ENCODE measurements around the gene PLA2G4B. TPM values are rescaled to one million over a fixed set of nuclear protein-coding genes. Genes with fewer than 3 reads are reported as not detected.

The PLA2G4B gene
- total RNA-seq, 4 donors from 2014 or later: 1.8 to 8.7 (median 4.5) TPM

DNA sequence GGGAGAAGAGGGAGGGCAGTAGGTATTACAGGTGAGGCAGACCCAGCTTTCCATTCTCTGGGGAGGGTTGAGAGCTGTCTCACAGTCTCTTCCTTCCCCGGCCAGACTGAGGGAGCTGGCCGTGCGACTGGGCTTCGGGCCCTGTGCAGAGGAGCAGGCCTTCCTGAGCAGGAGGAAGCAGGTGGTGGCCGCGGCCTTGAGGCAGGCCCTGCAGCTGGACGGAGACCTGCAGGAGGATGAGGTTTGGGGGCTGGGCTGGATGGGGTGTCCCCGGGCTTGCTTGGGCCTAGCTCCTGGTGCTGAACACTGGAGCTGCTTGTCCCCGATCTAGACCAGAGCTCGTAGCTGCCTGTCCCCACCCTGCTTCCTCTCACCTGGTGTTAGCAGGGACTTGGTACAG lies 4.9 kb downstream of the PLA2G4B start:
- H3K4me3 ChIP-seq: no peak overlapping the region
- WGBS, 2 donors: 82 to 87% methylated on average over 6 to 10 of the region's 10 CpGs
- DNase-seq (ENCODE audit: low spot score in 2 of 2): no peak
- no peak overlapping the region for H3K27ac ChIP-seq
- H3K9me3 ChIP-seq: no peaks in the 10 kb centered on the region
- TF ChIP-seq POLR2A (IDR thresholded peaks at IDR 0.05) (no peak), EP300 (IDR thresholded peaks at IDR 0.05) (no peak)
- TF ChIP-seq, protein P1, sequence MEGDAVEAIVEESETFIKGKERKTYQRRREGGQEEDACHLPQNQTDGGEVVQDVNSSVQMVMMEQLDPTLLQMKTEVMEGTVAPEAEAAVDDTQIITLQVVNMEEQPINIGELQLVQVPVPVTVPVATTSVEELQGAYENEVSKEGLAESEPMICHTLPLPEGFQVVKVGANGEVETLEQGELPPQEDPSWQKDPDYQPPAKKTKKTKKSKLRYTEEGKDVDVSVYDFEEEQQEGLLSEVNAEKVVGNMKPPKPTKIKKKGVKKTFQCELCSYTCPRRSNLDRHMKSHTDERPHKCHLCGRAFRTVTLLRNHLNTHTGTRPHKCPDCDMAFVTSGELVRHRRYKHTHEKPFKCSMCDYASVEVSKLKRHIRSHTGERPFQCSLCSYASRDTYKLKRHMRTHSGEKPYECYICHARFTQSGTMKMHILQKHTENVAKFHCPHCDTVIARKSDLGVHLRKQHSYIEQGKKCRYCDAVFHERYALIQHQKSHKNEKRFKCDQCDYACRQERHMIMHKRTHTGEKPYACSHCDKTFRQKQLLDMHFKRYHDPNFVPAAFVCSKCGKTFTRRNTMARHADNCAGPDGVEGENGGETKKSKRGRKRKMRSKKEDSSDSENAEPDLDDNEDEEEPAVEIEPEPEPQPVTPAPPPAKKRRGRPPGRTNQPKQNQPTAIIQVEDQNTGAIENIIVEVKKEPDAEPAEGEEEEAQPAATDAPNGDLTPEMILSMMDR (IDR thresholded peaks at IDR 0.05): no peak
- peaks cover 0 to 95% (median 10%) of the 10 kb centered on the region in 3 donors for H3K36me3 ChIP-seq
- H3K27me3 ChIP-seq: no peaks in the 10 kb centered on the region
- H3K4me1 ChIP-seq: no peaks in the 10 kb centered on the region

DNA sequence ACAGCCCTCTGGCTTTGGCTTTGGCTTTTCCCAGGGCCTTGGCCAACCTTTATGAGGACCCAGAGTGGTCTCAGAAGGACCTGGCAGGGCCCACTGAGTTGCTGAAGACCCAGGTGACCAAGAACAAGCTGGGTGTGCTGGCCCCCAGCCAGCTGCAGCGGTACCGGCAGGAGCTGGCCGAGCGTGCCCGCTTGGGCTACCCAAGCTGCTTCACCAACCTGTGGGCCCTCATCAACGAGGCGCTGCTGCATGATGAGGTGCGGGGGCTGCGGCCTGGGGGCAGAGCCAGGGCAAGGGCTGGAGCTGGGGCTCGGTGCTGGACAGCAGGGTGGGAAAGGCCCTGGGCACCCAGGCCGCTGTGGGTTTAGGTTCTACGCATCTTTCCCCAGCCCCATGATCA lies 6.2 kb downstream of the PLA2G4B start:
- H3K4me1 ChIP-seq: peaks cover 0 to 5% (median 0%) of the 10 kb centered on the region in 4 donors
- H3K4me3 ChIP-seq: no peak overlapping the region
- peaks cover 0 to 94% (median 10%) of the 10 kb centered on the region in 3 donors for H3K36me3 ChIP-seq
- WGBS, 2 donors: 85 to 89% methylated on average over 5 to 8 of the region's 12 CpGs
- TF ChIP-seq, protein P1 (IDR thresholded peaks at IDR 0.05): no peak
- TF ChIP-seq POLR2A (IDR thresholded peaks at IDR 0.05) (no peak), EP300 (IDR thresholded peaks at IDR 0.05) (no peak)
- no peak overlapping the region for H3K27ac ChIP-seq
- no peaks in the 10 kb centered on the region for H3K9me3 ChIP-seq
- no peaks in the 10 kb centered on the region for H3K27me3 ChIP-seq
- DNase-seq (ENCODE audit: low spot score in 2 of 2): no peak

DNA sequence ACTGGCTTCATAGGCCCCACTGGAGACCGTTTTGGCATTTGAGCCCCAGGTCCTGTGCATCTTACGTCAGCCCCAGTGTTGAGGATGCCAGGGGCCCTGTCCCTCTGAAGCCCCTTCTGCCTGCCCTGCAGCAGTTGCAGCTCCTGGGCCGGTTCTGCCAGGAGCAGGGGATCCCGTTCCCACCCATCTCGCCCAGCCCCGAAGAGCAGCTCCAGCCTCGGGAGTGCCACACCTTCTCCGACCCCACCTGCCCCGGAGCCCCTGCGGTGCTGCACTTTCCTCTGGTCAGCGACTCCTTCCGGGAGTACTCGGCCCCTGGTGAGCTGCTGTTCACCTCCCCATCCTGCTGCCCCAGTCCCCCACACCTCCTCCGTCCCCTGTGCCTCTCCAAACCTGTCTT lies 8.6 kb downstream of the PLA2G4B start:
- Histone ChIP-seq H3K36me3 (peaks cover 0 to 70% (median 4%) of the 10 kb centered on the region in 3 donors), H3K27ac (no peak overlapping the region), H3K27me3 (no peaks in the 10 kb centered on the region), H3K4me1 (peaks cover 0 to 5% (median 0%) of the 10 kb centered on the region in 4 donors), H3K9me3 (no peaks in the 10 kb centered on the region), H3K4me3 (no peak overlapping the region)
- DNase-seq (ENCODE audit: low spot score in 2 of 2): no peak
- 87 to 89% methylated on average over 13 to 14 of the region's 14 CpGs for WGBS, 2 donors
- TF ChIP-seq POLR2A (IDR thresholded peaks at IDR 0.05) (no peak), EP300 (IDR thresholded peaks at IDR 0.05) (no peak)
- TF ChIP-seq, protein P1 (IDR thresholded peaks at IDR 0.05): no peak

DNA sequence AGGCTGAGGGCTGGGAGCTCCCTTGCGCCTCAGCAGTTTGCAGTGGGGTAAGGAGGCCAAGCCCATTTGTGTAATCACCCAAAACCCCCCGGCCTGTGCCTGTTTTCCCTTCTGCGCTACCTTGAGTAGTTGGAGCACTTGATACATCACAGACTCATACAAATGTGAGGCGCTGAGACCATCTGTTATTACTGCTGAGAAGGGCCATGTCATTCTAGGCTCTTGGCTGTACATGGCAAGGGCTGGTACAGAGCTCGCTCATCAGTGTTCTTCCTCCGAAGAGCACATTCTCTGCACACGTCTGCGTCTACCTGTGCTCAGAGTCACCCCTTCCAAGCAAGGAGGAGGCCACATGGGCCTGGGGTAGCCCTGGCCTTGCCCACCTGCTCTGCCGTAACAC lies 9.3 kb downstream of the PLA2G4B start:
- no peaks in the 10 kb centered on the region for H3K9me3 ChIP-seq
- no peak overlapping the region for H3K4me3 ChIP-seq
- TF ChIP-seq EP300 (IDR thresholded peaks at IDR 0.05): no peak
- TF ChIP-seq, protein P1 (IDR thresholded peaks at IDR 0.05): no peak
- TF ChIP-seq POLR2A (IDR thresholded peaks at IDR 0.05): no peak
- DNase-seq (ENCODE audit: low spot score in 2 of 2): no peak
- peaks cover 0 to 4% of the 10 kb centered on the region in 2 donors for H3K27me3 ChIP-seq
- 92 to 100% methylated on average over 4 to 9 of the region's 9 CpGs for WGBS, 2 donors
- peaks cover 0 to 5% (median 0%) of the 10 kb centered on the region in 4 donors for H3K4me1 ChIP-seq
- H3K36me3 ChIP-seq: peaks cover 0 to 63% (median 4%) of the 10 kb centered on the region in 3 donors
- peak overlapping the region in 3 of 4 donors; percentile 61 to 82 (median 67) for H3K27ac ChIP-seq

DNA sequence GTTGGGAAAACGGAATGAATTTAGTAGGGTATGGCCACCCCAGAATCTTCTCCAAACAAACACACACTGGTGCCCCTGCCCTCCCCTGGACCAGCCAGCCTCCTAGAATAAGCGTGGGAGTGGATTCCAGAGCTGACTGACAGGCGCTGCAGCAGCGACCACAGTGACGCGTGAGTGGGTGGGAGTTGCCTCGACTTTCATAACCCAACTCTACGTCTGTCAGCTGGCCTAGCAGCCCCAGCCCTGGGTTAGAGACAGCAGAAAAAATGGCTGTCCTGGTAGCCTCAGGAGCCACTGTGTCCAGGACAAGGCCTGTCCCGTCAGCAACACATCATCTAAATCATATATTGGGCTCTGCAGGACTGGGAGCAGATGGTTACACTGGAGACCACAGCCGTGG lies 10.0 kb downstream of the PLA2G4B start:
- Histone ChIP-seq H3K4me3 (no peak overlapping the region), H3K27me3 (peaks cover 0 to 10% of the 10 kb centered on the region in 2 donors), H3K9me3 (no peaks in the 10 kb centered on the region), H3K36me3 (peaks cover 0 to 56% (median 4%) of the 10 kb centered on the region in 3 donors), H3K4me1 (peaks cover 0 to 5% (median 0%) of the 10 kb centered on the region in 4 donors), H3K27ac (peak overlapping the region in 3 of 4 donors; percentile 61 to 82 (median 67))
- DNase-seq (ENCODE audit: low spot score in 2 of 2): no peak
- peak in 1 of 2 donors; percentile 36 for TF ChIP-seq EP300 (IDR thresholded peaks at IDR 0.05)
- no peak for TF ChIP-seq POLR2A (IDR thresholded peaks at IDR 0.05)
- TF ChIP-seq, protein P1 (IDR thresholded peaks at IDR 0.05): no peak
- 53 to 60% methylated on average over 5 to 10 of the region's 10 CpGs for WGBS, 2 donors

All from tibial nerve (tissue), 4 donors.